Fibroblast of pulmonary artery (primary cell): ENCODE data around the gene ACSL6.
"Not testable (repeated sequence)": the region's sequence is repeated elsewhere in the genome, so short reads cannot be mapped to it uniquely, and the experiment has no call there.

Experiments
- DNase-seq: peaks from one replicate; pipeline ENCODE4 v3.0.0-alpha.2; 2010; ENCODE audit warnings: low read depth
- H3K4me3 ChIP-seq: replicated peaks from 2 replicates; pipeline ENCODE4 v1.5.1; 2011; ENCODE audit warnings: low read depth, mild to moderate bottlenecking, control low read depth, low read length, moderate library complexity
- TF ChIP-seq, protein P1 (sequence below): IDR thresholded peaks from 2 replicates; pipeline ENCODE4 v1.5.1; 2011; ENCODE audit warnings: mild to moderate bottlenecking, control low read depth, low read length, inconsistent platforms; ENCODE audit errors: missing control alignments

Gene ACSL6

DNA sequence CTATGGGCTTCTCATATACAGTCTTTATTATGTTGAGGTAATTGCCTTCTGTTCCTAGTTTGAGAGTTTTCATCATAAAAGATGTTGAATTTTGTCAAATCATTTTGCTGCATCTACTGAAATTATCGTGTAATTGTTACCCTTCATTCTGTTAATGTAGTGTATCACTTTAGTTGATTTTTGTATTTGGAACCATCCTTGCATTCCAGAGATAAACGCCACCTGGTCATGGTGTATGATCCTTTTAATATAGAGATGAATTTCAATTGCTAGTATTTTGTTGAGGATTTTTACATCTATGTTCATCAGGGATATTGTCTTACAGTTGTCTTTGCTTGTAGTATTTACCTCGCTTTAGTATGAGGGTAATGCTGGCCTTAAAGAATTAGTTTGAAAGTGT lies 85.3 kb downstream of the ACSL6 start:
- DNase-seq: no peak
- no peak overlapping the region for H3K4me3 ChIP-seq
- TF ChIP-seq, protein P1, sequence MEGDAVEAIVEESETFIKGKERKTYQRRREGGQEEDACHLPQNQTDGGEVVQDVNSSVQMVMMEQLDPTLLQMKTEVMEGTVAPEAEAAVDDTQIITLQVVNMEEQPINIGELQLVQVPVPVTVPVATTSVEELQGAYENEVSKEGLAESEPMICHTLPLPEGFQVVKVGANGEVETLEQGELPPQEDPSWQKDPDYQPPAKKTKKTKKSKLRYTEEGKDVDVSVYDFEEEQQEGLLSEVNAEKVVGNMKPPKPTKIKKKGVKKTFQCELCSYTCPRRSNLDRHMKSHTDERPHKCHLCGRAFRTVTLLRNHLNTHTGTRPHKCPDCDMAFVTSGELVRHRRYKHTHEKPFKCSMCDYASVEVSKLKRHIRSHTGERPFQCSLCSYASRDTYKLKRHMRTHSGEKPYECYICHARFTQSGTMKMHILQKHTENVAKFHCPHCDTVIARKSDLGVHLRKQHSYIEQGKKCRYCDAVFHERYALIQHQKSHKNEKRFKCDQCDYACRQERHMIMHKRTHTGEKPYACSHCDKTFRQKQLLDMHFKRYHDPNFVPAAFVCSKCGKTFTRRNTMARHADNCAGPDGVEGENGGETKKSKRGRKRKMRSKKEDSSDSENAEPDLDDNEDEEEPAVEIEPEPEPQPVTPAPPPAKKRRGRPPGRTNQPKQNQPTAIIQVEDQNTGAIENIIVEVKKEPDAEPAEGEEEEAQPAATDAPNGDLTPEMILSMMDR: no peak

DNA sequence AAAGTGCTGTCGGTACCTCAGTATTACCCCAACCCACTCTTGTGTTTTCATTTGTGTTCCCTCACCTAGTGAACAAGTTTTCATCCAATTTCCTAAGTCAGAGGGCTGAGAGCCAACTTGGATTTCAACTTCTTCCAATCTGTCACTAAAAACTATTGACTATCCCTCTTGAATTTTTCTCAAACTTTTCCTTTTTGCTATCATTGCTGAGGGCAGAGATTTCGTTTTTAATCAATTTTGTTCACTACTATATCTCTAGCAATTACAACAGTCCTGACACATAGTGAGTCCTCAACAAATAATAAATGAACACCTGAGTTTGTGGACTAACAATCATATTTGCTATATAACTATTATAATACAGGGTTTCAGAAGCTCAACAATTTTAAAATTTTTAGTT lies 95.0 kb downstream of the ACSL6 start:
- H3K4me3 ChIP-seq: no peak overlapping the region
- TF ChIP-seq, protein P1: no peak
- DNase-seq: no peak

DNA sequence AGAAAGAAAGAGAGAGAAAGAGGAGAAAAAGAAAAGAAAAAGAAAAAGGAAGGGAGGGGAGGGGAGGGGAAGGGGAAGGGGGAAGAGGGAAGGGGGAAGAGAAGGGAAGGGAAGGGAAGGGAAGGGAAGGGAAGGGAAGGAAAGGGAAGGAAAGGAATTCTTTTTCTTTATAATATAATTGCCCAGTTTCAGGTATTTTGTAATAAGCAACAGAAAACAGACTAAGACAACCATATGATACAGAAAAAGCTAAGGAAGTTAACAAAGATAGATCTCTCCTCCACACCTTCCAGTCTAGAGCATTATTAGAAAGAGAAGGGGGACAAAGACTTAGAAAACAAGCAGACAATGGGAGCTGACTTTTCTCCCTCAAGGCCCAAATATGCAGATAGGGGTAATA lies 97.0 kb downstream of the ACSL6 start:
- DNase-seq: no peak
- H3K4me3 ChIP-seq: no peak overlapping the region
- TF ChIP-seq, protein P1: no peak

DNA sequence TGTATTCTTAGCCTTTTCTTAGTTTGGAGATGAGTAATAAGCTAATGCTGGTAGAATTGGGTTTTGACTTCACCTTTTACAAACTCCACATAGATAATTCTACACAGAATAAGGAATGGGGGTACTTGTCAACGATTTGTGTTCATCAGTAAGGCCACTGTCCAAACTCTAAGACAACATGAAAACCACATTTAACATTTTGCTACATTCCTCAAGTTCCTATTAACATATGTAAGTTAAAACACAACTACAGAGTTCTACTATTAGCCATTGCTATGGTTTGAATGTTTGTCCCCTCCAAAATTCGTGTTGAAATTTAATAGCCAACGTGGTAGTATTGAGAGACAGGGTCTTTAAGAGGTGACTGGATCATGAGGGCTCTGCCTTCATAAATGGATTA lies 97.9 kb downstream of the ACSL6 start:
- no peak for DNase-seq
- TF ChIP-seq, protein P1: no peak

DNA sequence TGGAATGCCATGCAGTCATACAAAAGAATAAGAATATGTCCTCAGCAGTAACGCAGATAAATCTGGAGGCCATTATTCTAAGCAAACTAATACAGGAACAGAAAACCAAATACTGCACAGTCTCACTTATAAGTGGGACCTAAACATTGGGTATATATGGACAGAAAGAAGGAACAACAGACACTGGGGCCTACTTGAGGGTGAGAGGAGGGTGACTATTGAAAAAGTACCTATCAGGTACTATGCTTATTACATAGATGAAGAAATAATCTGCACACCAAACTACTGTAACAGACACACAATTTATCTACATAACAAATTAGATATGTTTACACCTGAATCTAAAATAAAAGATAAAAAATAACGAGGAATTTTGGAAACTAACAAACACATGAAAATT lies 104.8 kb downstream of the ACSL6 start:
- DNase-seq: no peak
- no peak overlapping the region for H3K4me3 ChIP-seq
- TF ChIP-seq, protein P1: no peak

More for the DNA sequence above, 97.9 kb downstream of the ACSL6 start:
- H3K4me3 ChIP-seq: no peak overlapping the region

DNA sequence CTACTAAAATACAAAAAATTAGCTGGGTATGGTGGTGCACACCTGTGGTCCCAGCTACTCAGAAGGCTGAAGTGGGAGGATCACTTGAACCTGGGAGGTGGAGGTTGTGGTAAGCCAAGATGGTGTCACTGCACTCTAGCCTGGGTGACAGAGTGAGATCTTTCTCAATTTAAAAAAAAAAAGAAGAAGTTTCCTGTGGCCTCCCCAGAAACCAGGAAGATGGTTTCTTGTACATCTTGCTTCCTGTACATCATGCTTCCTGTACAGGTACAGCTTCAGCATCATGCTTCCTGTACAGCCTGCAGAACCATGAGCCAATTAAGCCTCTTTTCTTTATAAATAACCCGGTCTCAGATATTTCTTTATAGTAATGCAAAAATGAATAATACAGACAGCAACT lies 109.2 kb downstream of the ACSL6 start:
- DNase-seq: not testable (repeated sequence)

More for the DNA sequence above, 109.2 kb downstream of the ACSL6 start:
- H3K4me3 ChIP-seq: not testable (repeated sequence)
